AG04449 (cell line): Measurements from ENCODE around the gene RASGRP4.

ENCODE experiments used
- CTCF ChIA-PET: fragments of 350-600 bp; formaldehyde crosslinking; extraction: SDS; loops from one replicate; lab custom pipeline; 2021; ENCODE audit warnings: antibody characterized with exemption; lab: Yijun Ruan, JAX
- POLR2A ChIA-PET: fragments of 400-600, 350-600 bp; formaldehyde crosslinking; extraction: SDS; loops from one replicate; lab custom pipeline; 2020; ENCODE audit warnings: antibody characterized with exemption, inconsistent platforms; lab: Yijun Ruan, JAX
- DNase-seq: peaks from one replicate; pipeline ENCODE4 v3.0.0-alpha.2; 2010; ENCODE audit warnings: low read depth, low spot score
- H3K4me3 ChIP-seq: 2 replicates; pipeline ENCODE4 v1.5.1; 2011; ENCODE audit warnings: low read depth, mild to moderate bottlenecking, control low read depth, low read length
- CTCF ChIP-seq: IDR thresholded peaks from one replicate; pipeline ENCODE4 v1.5.1; 2011; ENCODE audit warnings: mild to moderate bottlenecking, moderate library complexity, low read length, control low read depth, inconsistent platforms; ENCODE audit not compliant: insufficient read depth; ENCODE audit errors: missing control alignments

The RASGRP4 gene

GRCh38 chr19:38457690-38458405 lies 31.8 kb upstream of the RASGRP4 start:
- no peak for TF ChIP-seq CTCF
- CTCF ChIA-PET: no interaction called here
- H3K4me3 ChIP-seq: no peak overlapping the region
- DNase-seq: no peak
- POLR2A ChIA-PET: no interaction called here

- POLR2A ChIA-PET: no interaction called here
These were observed 31.2 kb upstream of the RASGRP4 start for GRCh38 chr19:38457202-38457601.

GRCh38 chr19:38455031-38455430 lies 29.0 kb upstream of the RASGRP4 start:
- DNase-seq: no peak
- CTCF ChIA-PET: no interaction called here
- H3K4me3 ChIP-seq: no peak overlapping the region
- no peak for TF ChIP-seq CTCF
- POLR2A ChIA-PET: no interaction called here

More at GRCh38 chr19:38457202-38457601, 31.2 kb upstream of the RASGRP4 start:
- TF ChIP-seq CTCF: no peak
- DNase-seq: no peak
- CTCF ChIA-PET: no interaction called here
- H3K4me3 ChIP-seq: no peak overlapping the region

- no peak for TF ChIP-seq CTCF
- no peak overlapping the region for H3K4me3 ChIP-seq
- POLR2A ChIA-PET: no interaction called here
- no peak for DNase-seq
- CTCF ChIA-PET: interaction anchor here (0.8 kb wide), 1 partner anchor 28 kb away, joined by 3 read pairs; the partner anchor contains the start of gene RASGRP4
These were observed 27.6 kb upstream of the RASGRP4 start for GRCh38 chr19:38453596-38453995.

- TF ChIP-seq CTCF: no peak
- DNase-seq: no peak
- ChIA-PET CTCF (interaction anchor here (1.0 kb wide), 1 partner anchor 61 kb away, joined by 3 read pairs; no protein-coding TSS in a partner anchor), POLR2A (no interaction called here)
- no peak overlapping the region for H3K4me3 ChIP-seq
These were observed 26.7 kb upstream of the RASGRP4 start for GRCh38 chr19:38452430-38453366.

DNA sequence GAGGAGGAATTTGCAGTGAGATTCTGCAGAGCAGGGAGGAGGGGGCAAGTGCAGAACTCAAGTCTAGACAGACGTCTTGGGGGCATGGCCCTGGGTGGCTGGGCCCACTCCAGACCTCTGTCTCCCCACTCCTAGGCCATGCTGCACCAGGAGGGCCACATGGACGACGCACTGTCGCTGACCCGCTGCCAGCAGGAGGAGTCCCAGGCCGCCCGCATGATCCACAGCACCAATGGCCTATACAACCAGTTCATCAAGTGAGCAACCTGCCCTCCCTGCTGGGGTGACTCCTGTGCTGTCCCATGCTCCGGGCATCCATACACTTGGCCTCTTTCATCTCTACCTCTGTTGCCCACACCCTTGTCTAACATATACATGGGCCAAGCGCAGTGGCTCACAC lies 25.6 kb upstream of the RASGRP4 start:
- no peak for TF ChIP-seq CTCF
- ChIA-PET CTCF (no interaction called here), POLR2A (no interaction called here)
- H3K4me3 ChIP-seq: no peak overlapping the region
- no peak for DNase-seq
